HG02981 (cell line): ENCODE data around the gene COL9A1.

Experiments used
- ATAC-seq: cut with Tn5 transposase; IDR thresholded peaks from one replicate; pipeline ENCODE4 v1.9.1; 2021; ENCODE audit warnings: mild to moderate bottlenecking, moderate library complexity; ENCODE audit not compliant: unreplicated experiment

COL9A1 gene

DNA sequence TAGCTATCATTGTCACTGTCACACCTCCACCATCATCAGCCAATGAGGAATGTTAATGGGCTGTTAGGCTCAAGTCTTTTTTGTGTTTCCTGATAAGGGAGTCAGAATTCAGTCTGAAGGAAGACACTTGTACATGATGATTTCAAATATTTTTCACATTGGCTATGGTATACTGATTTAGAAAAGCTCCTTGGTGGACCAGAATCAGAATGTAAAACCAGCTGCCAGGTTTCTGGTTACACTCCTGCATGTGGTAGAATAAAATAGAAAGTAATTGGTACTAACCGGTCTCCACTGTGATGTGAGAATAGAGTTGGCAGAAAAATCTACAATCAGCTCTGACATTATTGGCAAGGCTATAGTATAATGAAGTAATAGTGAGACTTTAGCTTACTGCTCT is 10.7 kb downstream of the COL9A1 start:
- no peak for ATAC-seq

DNA sequence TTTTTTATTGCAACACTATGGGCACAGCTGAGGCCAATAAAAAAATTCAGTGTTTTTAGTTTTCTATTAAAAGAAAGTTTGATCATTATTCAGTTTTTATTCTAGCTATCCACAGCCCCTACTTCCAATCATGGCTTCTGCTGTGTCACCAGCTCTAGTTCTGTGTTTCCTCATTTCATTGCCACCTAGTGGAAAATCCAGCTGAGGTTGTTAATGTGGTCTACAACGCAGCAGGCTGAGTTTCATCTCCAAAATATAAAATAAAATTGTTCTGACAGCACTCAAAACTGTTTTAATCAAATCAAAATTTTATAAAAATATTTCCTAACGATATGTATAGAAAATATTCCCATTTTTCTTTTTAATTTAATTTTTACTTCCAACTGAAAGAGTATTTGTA is 13.6 kb downstream of the COL9A1 start:
- ATAC-seq: no peak

- no peak for ATAC-seq
These were observed 16.0 kb downstream of the COL9A1 start for GRCh38 chr6:70286905-70287304.

- ATAC-seq: no peak
These were observed 17.7 kb downstream of the COL9A1 start for GRCh38 chr6:70285201-70285600.

DNA sequence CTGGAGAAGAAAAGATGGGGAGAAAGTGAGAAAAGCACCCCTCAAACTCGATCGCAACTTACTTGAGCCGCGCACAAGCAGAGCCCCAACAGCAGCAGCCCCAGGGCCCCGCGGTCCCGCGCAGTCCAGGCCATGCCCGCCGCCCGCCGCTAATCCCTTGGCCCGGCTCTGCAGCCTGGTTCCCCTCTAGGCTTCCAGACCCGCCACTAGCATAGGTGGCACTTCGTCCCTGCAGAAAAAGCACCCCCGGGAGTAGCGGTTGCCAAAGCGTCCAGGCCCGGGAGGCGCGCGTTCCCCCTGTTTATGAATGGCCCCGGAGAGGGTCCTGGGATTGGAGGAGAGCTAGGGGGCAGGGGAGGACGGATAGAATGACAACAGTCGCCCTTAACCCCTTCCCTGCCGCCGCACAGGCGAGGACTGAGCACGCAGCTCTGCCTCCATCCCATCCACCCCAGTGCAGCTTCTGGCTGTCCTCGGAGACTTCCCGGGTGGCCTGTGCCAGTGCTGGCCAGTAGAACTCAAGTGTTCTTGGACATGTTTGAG is 19.9 kb downstream of the COL9A1 start:
- no peak for ATAC-seq

- ATAC-seq: no peak
These were observed 20.5 kb downstream of the COL9A1 start for GRCh38 chr6:70282312-70282918.

DNA sequence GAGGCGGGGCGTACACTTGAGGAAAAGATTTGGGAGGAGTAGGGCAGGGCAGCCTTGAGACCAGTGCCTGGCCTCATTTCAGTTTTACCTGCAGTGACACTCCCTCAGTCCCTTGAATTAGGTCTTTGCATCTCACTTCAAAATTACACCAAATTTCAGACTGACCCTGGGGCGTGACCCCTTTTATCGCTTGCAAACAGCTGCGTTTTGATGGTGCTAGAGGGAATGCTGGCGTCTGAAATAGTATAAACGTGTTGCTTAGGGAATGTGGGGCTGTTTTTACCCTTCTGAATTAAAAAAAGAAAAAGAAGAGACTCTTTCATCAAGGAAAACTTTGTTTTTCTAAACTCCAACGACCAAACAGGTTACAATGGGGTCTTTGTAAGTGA is 21.0 kb downstream of the COL9A1 start:
- no peak for ATAC-seq

DNA sequence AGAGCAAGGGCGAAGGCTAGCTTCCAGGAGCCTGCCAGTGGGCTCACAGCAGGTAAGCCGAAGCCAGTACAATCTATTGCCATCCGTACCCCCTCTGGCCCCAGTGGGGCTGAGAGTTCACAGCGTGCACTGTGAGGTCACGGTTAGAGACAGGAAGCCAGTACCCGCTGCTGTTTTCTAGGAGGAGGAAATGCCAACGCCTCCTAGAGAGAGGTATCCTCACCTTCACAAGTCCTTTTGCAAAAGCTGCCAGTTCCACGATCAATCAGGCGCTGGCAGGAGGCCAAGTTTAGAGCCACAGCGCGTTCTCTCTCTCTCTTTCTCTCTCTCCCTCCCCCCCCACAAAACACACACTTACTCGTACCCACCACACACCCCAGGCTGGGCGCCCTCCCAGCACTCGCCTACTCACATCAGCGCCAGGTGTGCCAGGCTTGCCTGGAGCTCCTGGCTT is 22.5 kb downstream of the COL9A1 start:
- no peak for ATAC-seq

GRCh38 chr6:70277470-70277869 is 25.4 kb downstream of the COL9A1 start:
- ATAC-seq: no peak

- no peak for ATAC-seq
These were observed 28.5 kb downstream of the COL9A1 start for GRCh38 chr6:70274338-70274737.

DNA sequence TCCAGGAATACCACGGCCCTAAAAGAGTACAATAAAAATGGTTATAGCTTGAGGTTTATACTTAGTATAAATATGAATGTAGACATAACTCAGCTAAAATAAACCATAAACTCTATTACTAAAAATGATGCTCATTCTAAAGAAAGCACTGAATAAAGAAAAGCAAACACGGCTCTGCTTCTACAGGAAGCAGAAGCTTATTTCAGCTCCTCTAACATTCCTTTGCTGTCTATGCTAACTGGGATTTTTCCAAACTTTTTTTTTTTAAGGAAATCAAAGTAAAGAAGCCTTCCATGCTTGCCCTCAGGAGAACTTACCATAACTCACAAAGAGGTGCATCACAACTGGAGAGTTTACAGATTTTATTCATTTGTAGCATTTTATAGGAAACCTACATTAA is 30.8 kb downstream of the COL9A1 start:
- ATAC-seq: no peak

GRCh38 chr6:70270287-70271005 is 32.4 kb downstream of the COL9A1 start:
- no peak for ATAC-seq

GRCh38 chr6:70266142-70266541 is 36.7 kb downstream of the COL9A1 start:
- ATAC-seq: no peak

GRCh38 chr6:70264306-70264705 is 38.6 kb downstream of the COL9A1 start:
- ATAC-seq: no peak

DNA sequence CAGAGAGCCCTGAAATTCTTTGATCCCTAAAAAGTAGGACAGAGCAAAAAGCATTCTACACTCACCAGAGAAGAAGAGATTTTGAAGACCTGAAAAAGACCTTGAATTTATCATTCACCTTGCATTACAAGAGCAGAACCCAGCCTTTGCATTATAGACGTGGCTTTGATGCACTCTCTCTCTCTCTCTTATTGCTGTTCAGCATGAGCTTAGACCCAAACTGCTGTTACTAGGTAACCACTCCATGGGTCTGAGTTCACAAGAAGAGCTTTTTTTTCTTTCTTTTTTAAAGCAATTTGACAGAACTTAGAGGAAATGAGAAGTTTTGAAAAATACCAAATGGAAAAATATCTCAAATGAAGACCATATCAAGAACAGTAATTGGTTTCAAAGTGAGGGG is 44.4 kb downstream of the COL9A1 start:
- ATAC-seq: no peak

DNA sequence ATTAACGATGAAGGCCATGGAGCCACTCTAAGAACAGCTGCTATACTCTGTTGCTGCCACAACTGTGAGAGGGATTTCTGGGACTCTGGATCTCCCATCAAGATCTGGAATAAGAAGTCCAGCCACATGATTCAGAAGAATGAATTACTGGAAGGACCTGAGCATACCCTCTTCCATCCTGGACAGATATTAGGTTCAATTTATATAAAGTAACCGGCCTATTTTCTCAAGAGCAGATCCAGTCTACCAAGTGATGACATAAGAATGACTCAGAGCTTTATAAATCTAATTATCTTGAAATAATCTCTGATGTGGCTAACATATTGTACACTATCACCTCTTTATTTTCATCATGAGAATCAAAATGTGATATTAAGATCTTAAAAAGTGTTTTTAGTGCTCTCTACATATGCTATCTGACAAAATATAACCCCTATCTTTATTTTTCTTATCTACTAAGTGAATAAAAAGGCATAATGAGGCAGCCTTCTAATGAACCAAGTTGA is 45.1 kb downstream of the COL9A1 start:
- ATAC-seq: no peak

GRCh38 chr6:70254784-70255183 is 48.1 kb downstream of the COL9A1 start:
- ATAC-seq: no peak

- no peak for ATAC-seq
These were observed 49.0 kb downstream of the COL9A1 start for GRCh38 chr6:70253923-70254322.

GRCh38 chr6:70252604-70253003 is 50.3 kb downstream of the COL9A1 start:
- ATAC-seq: no peak

GRCh38 chr6:70246118-70246517 is 56.8 kb downstream of the COL9A1 start:
- ATAC-seq: no peak

- no peak for ATAC-seq
These were observed 60.9 kb downstream of the COL9A1 start for GRCh38 chr6:70241991-70242420.

- no peak for ATAC-seq
These were observed 61.9 kb downstream of the COL9A1 start for GRCh38 chr6:70241031-70241430.
